Measurements from ENCODE around the gene CENPS. TPM values are rescaled to one million over a fixed set of nuclear protein-coding genes. Genes with fewer than 3 reads are reported as not detected.

CENPS gene
- total and polyA plus RNA-seq, 2 of the 13 experiments (the other 11 are each of a cell fraction or from before 2014, with no cell fraction given), result 3.3 to 22.0 TPM

- 0 out of 4 replicates have a peak, but pooled peaks of 1 of the 2 experiments have one; percentile 12 for TF ChIP-seq NR2F1 (CRISPR knock-in tag; IDR thresholded peaks at IDR 0.05)
- TF ChIP-seq ZBTB43 (CRISPR knock-in tag; conservative IDR thresholded peaks at IDR 0.05), result no peak
Observed at GRCh38 chr1:10398278-10398733, 31.9 kb upstream of the CENPS start (continued).

- H3K36me3 ChIP-seq (replicated peaks in 1 of 2; ENCODE audit: control insufficient read depth in 1 of 2, insufficient read depth in 2 of 2, low read length in 2 of 2), result peaks cover 0 to 11% of the 10 kb centered on the region in 2 experiments; a peak in 3 of 5 replicates
- CTCF ChIA-PET (ENCODE audit: low intra/inter-chr PET ratio, low total read pairs), result no interaction called here
- no TSS peak for BruUV-seq (replicated peaks)
- in situ Hi-C loops (cut with HindIII; ENCODE audit: extremely low pct_ligation_motif_present, low pct_unique_long_range_greater_than_20kb) (no loop called here), intact Hi-C loops (cut with micrococcal nuclease; ENCODE audit: unreplicated experiment) (no loop called here)
- DNase-seq (ENCODE audit: low spot score) (peak; percentile 95), ATAC-seq (peak; percentile 94), FAIRE-seq (peak; percentile 71)
- H4K20me1 ChIP-seq (ENCODE audit: insufficient read depth, low read length), result no peaks in the 10 kb centered on the region
- peaks cover 33% of the 10 kb centered on the region for H3K4me1 ChIP-seq (ENCODE audit: insufficient read depth, low read length)
- H3K27me3 ChIP-seq (ENCODE audit: control insufficient read depth in 1 of 2, insufficient read depth in 2 of 2, low read length in 2 of 2), result no peaks in the 10 kb centered on the region
- WGBS (ENCODE audit: low lambda C conversion rate), result 0% methylated on average over 16 of the region's 76 CpGs
- no peaks in the 10 kb centered on the region for H3K9me3 ChIP-seq (ENCODE audit: low read length)
- no peak within 1 kb of the TSS for H2AFZ ChIP-seq (ENCODE audit: low read length)
- H3K79me2 ChIP-seq (ENCODE audit: insufficient read depth, low read length), result peaks cover 28% of the 10 kb centered on the region
- peak within 1 kb of the TSS; percentile 97 for H3K4me2 ChIP-seq (ENCODE audit: low read depth, low read length)
- H3K9ac ChIP-seq (ENCODE audit: insufficient read depth, low read depth, low read length), result peak within 1 kb of the TSS; percentile 82
- H3K4me3 ChIP-seq (replicated peaks in 1 of 3; ENCODE audit: insufficient read depth in 1 of 3, low read depth in 2 of 3, low read length in 3 of 3), result peak within 1 kb of the TSS; percentile 66 to 80 (median 80)
- peak within 1 kb of the TSS; percentile 97 for H3K27ac ChIP-seq (ENCODE audit: extremely low read length, insufficient read depth, low read length)
- POLR2A ChIA-PET, result interaction anchor here (0.8 to 4.4 kb wide), 9 partner anchors 8 to 189 kb away, joined by 3 to 65 read pairs (median 6); partner anchors contain the start of genes CENPS and KIF1B
- TF ChIP-seq, protein P1, sequence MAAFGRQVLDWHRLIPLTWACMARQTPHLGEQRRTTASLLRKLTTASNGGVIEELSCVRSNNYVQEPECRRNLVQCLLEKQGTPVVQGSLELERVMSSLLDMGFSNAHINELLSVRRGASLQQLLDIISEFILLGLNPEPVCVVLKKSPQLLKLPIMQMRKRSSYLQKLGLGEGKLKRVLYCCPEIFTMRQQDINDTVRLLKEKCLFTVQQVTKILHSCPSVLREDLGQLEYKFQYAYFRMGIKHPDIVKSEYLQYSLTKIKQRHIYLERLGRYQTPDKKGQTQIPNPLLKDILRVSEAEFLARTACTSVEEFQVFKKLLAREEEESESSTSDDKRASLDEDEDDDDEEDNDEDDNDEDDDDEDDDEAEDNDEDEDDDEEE (CRISPR knock-in tag; IDR thresholded peaks at IDR 0.05), result peak; percentile 73
- TF ChIP-seq ZNF619 (CRISPR knock-in tag; IDR thresholded peaks at IDR 0.05), result peak; percentile 95; the same call in 1 of the 2 replicates
- peak; percentile 77; the same call in 1 of the 2 replicates for TF ChIP-seq KLF9 (CRISPR knock-in tag; IDR thresholded peaks at IDR 0.05; ENCODE audit: low read depth)
- TF ChIP-seq FOXA3 (CRISPR knock-in tag; IDR thresholded peaks at IDR 0.05), result peak; percentile 51
- TF ChIP-seq ATF7-NPFF (CRISPR knock-in tag; IDR thresholded peaks at IDR 0.05; ENCODE audit: low read depth), result peak; percentile 16; the same call in 1 of the 2 replicates
- 0 out of 2 replicates have a peak, but pooled peaks have one; percentile 50 for TF ChIP-seq MLXIP (CRISPR knock-in tag; IDR thresholded peaks at IDR 0.05; ENCODE audit: borderline replicate concordance)
- 0 out of 2 replicates have a peak, but pooled peaks have one; percentile 45 for TF ChIP-seq FUBP1 (CRISPR knock-in tag; IDR thresholded peaks at IDR 0.05; ENCODE audit: borderline replicate concordance)
- TF ChIP-seq ZFY (CRISPR knock-in tag; IDR thresholded peaks at IDR 0.05), result peak; percentile 96
- TF ChIP-seq ZNF841 (CRISPR knock-in tag; IDR thresholded peaks at IDR 0.05; ENCODE audit: borderline replicate concordance), result no peak
Observed at GRCh38 chr1:10398734-10399443, 31.3 kb upstream of the CENPS start, which contains the start of gene PGD. TSS of gene PGD (plus strand) at chr1:10399064. CDS start at chr1:10399118, 54 bp downstream.
